ENCODE data around the gene ANTXRL. TPM values are rescaled to one million over a fixed set of nuclear protein-coding genes. Genes with fewer than 3 reads are reported as not detected.
"Not testable (repeated sequence)": the region's sequence is repeated elsewhere in the genome, so short reads cannot be mapped to it uniquely, and the experiment has no call there.

The ANTXRL gene
- total RNA-seq, 4 donors from 2014 or later, result not detected

DNA sequence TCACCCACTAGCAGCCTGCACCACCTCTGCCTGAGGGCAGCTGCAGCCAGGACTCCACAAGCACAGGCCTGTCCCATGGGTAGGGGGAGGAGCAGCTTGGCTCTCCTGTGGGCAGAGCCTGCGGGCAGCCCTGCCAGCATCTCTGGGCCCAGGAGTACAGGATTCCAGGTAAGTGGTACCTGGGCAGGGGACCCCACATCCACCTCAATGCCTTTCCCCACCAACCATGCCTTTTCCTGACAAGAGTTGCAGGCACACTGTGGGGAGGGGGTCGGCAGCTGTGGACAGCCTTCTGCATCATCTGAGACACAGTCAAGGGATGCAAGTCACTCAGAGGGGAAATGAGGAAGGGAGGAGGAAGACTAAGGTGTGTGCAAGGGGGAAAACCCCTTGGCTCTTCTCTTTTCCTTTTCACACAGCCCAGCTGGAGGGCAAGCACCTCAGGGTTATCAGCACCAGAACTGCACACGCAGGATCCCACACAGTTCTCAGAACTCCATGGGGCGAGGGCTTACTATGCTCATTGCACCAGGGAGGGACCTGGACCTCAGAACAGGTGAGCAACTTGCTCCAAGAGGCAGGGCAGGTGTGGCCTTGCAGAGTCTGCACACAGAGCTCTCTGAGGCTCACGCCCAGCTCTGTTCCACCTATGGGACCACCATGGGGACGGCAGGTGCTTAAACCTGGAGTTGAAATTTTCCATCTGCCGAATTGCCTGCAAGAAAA is 16.5 kb upstream of the ANTXRL start:
- WGBS, 2 donors (ENCODE audit: low coverage in 1 of 2), result 67 to 76% methylated on average over 1 to 7 of the region's 7 CpGs
- in situ Hi-C loops (cut with MboI; ENCODE audit: low pct_ligation_motif_present in 1 of 4, low pct_unique_long_range_greater_than_20kb in 1 of 4, low sequenced_read_pairs in 3 of 4), result no loop called here
- no peak for DNase-seq
- Histone ChIP-seq H3K4me3 (no peak overlapping the region), H3K27ac (no peak overlapping the region), H3K27me3 (no peaks in the 10 kb centered on the region), H3K36me3 (no peaks in the 10 kb centered on the region), H3K4me1 (no peaks in the 10 kb centered on the region), H3K9me3 (no peaks in the 10 kb centered on the region)
- intact Hi-C loops (cut with DNase I; ENCODE audit: low total_unique reads), result no loop called here
- TF ChIP-seq CTCF (IDR thresholded peaks at IDR 0.05), result no peak
- no peak for TF ChIP-seq POLR2AphosphoS5 (IDR thresholded peaks at IDR 0.05)
- TF ChIP-seq EP300 (IDR thresholded peaks at IDR 0.05; ENCODE audit: low read depth), result no peak
- no peak for TF ChIP-seq POLR2A (IDR thresholded peaks at IDR 0.05)

GRCh38 chr10:46270963-46271530 is 15.8 kb upstream of the ANTXRL start:
- H3K27ac ChIP-seq; H3K4me1 ChIP-seq; H3K27me3 ChIP-seq; DNase-seq; H3K4me3 ChIP-seq; intact Hi-C loops (cut with DNase I; ENCODE audit: low total_unique reads); in situ Hi-C loops (cut with MboI; ENCODE audit: low pct_ligation_motif_present in 1 of 4, low pct_unique_long_range_greater_than_20kb in 1 of 4, low sequenced_read_pairs in 3 of 4); H3K36me3 ChIP-seq; H3K9me3 ChIP-seq: not testable (repeated sequence)
- 95 to 97% methylated on average over 4 to 7 of the region's 7 CpGs for WGBS, 2 donors (ENCODE audit: low coverage in 1 of 2)

DNA sequence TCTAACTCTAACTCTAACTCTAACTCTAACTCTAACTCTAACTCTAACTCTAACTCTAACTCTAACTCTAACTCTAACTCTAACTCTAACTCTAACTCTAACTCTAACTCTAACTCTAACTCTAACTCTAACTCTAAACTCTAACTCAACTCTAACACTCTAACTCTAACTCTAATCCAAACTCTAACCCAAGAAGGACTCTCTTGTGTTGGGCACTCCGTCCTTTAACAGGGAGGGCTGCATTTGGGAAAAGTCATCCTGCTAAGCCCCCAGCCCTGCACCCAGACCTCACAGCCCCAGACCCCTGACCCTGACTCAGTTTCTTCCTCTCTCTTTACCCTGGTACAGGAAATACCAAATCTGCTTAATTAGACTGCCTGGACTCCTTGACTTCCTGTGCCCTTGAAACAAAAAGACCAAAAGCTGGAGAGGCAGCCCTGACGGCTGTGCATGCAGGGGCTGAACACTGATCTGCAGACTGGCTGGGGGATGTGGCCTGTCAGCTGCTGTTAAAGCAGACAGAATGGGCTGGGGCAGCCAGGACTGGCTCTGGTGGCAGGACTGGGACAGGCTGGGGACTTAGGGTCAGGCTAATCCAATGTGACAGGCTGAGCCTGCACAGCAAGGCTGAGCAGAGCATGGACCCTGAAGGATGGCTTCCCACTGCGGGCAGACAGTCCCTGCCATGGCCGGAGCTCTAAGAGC is 14.8 kb upstream of the ANTXRL start:
- in situ Hi-C loops (cut with MboI; ENCODE audit: low pct_ligation_motif_present in 1 of 4, low pct_unique_long_range_greater_than_20kb in 1 of 4, low sequenced_read_pairs in 3 of 4); intact Hi-C loops (cut with DNase I; ENCODE audit: low total_unique reads); H3K27me3 ChIP-seq; H3K36me3 ChIP-seq; H3K4me3 ChIP-seq; DNase-seq; H3K9me3 ChIP-seq; H3K4me1 ChIP-seq; H3K27ac ChIP-seq: not testable (repeated sequence)
- WGBS, 2 donors (ENCODE audit: low coverage in 1 of 2), result 53 to 83% methylated on average over 1 to 2 of the region's 4 CpGs

GRCh38 chr10:46272863-46273415 is 13.9 kb upstream of the ANTXRL start:
- H3K4me3 ChIP-seq, result no peak overlapping the region
- no peak overlapping the region for H3K27ac ChIP-seq
- 72% methylated on average over 4 of the region's 4 CpGs; no CpG with 5 or more reads in 1 of the 2 donors for WGBS, 2 donors (ENCODE audit: low coverage in 1 of 2)
- no peak for DNase-seq
- intact Hi-C loops (cut with DNase I; ENCODE audit: low total_unique reads), result no loop called here
- no peaks in the 10 kb centered on the region for H3K27me3 ChIP-seq
- no peaks in the 10 kb centered on the region for H3K9me3 ChIP-seq
- TF ChIP-seq POLR2A (IDR thresholded peaks at IDR 0.05) (no peak), EP300 (IDR thresholded peaks at IDR 0.05; ENCODE audit: low read depth) (no peak), CTCF (IDR thresholded peaks at IDR 0.05) (no peak), POLR2AphosphoS5 (IDR thresholded peaks at IDR 0.05) (no peak)
- in situ Hi-C loops (cut with MboI; ENCODE audit: low pct_ligation_motif_present in 1 of 4, low pct_unique_long_range_greater_than_20kb in 1 of 4, low sequenced_read_pairs in 3 of 4), result no loop called here
- no peaks in the 10 kb centered on the region for H3K36me3 ChIP-seq
- no peaks in the 10 kb centered on the region for H3K4me1 ChIP-seq

All from transverse colon (tissue), 4 donors.